HG03060 (cell line): ENCODE measurements around the gene MRFAP1L1.
"Not testable (repeated sequence)": the region's sequence is repeated elsewhere in the genome, so short reads cannot be mapped to it uniquely, and the experiment has no call there.

Source experiments
- ATAC-seq: cut with Tn5 transposase; IDR thresholded peaks from one replicate; pipeline ENCODE4 v1.9.1; 2021; ENCODE audit warnings: low read depth, moderate number of reproducible peaks; ENCODE audit not compliant: unreplicated experiment

MRFAP1L1 gene

DNA sequence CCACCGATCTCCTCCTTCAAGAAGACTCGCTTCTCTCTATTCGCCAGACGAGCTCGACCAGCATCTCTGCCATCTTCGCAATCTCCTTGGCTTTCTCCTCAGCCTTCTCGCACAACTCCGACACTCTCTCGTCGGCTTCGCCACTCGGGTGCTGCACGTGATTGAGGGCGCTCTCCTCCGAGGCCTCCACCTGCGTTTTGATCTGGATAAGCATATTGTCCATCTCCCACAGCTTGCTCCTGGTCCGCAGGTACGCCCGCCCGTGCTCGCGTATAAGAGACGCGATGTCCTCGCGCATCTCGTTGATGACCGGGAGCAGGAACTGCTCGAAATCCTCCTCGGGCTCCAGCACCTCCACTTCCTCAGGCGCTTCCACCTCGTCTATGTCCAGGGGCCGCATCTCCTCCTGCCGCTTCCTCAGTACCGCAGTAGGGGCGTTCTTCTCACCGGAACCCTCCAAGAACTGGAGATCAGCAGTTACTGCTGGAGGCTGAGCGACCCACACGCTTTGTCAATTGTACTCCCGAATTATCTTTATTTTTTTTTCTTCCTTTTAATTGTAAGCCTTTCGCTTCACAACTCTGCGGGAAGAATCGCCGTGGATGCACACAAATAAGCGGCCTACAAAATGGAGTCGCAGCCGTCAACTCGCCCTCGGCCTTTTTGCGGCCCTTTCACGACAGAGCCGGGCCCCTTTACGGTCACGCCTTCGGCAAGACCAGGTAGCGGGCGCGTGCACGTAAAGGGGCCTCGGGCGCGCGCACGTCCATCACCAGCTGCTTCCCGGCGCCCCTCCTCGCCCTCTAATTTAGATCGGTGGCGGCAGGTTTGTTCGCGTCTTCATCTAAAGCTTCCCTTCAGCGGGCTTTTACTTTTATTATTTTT lies at the start of gene MRFAP1L1:
MRFAP1L1 (minus strand) TSS at position 636 of the 885 bp plus-strand sequence; CDS start at position 400, 236 bp downstream.
- no peak for ATAC-seq

- no peak for ATAC-seq
These were observed 49.1 kb upstream of the MRFAP1L1 start for GRCh38 chr4:6758728-6759127.

GRCh38 chr4:6756345-6756744 lies 46.7 kb upstream of the MRFAP1L1 start:
- ATAC-seq: not testable (repeated sequence)

DNA sequence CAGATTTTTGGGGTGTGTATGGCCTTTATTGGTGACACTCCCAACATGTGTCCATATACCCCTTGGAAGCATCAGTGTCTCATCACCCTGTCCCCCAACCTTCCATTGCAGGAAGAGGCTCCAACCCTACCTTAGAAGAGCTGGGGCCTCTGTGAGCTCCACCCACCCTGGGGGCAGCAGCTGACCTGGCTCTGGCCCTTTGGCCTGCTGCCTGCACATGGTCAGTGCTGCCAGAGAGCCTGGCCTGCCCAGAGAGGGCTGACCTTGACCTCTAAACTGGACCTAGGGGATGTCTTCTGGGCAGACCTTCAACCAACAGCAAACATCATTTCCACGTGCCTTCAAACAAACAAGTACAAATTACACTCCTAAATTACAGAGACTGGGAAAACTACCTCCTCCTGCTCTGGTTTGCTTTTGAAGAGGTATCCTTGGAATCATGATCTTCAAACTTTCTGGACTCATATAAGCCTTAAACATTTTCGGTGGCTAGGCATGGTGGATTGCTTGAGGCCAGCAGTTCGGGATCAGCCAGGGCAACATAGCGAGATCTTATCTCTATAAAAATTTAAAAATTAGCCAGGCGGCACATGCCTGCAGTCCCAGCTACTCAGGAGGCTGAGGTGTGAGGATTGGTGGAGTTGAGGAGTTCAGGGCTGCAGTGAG lies 45.6 kb upstream of the MRFAP1L1 start:
- ATAC-seq: no peak

DNA sequence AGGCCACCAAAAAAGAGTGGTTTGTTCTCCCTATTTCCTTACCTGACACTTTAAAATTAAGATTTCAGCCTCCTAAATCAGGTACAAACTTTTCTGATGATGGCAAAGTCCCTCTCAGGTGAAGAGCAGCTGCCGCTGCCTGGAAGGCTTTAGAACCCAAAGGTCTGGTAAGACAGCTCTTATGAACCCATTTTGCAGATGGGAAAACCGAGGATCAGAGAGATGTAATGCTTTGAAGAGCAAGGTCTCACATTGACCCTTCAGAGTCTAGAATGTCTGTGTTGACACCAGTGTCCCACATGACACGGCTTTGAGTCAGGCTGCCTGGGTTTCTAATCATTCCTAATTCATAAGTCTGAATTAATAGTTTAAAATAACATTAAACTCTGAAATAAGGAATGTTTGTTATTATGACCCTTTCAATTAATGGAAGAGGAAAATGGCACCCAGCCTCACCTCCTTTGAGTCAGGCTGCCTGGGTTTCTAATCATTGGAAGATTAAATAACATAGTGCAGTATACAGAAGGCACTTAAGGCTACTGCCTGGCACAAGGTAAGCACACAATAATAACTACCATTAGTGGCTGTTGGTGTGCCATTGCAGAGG lies 44.9 kb upstream of the MRFAP1L1 start:
- ATAC-seq: no peak

GRCh38 chr4:6753891-6754290 lies 44.2 kb upstream of the MRFAP1L1 start:
- no peak for ATAC-seq

- no peak for ATAC-seq
These were observed 43.5 kb upstream of the MRFAP1L1 start for GRCh38 chr4:6753103-6753560.

DNA sequence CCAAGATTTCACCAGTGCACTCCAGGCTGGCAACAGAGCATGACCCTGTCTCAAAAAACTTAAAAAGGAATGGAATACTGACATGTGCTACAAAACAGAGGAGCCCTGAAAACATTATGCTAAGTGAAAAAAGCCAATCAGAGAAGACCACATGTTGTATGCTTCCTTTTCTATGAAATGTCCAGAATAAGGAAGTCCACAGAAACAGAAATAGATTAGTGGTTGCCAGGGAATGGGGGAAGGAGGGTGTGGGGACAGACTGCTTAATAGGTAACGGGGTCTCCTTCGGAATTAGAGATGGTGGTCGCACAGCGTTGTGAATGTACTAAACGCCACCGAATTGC lies 42.8 kb upstream of the MRFAP1L1 start:
- no peak for ATAC-seq

GRCh38 chr4:6751611-6752485 lies 42.2 kb upstream of the MRFAP1L1 start:
- ATAC-seq: no peak

- no peak for ATAC-seq
These were observed 40.9 kb upstream of the MRFAP1L1 start for GRCh38 chr4:6750286-6751221.

GRCh38 chr4:6749340-6750171 lies 39.9 kb upstream of the MRFAP1L1 start:
- no peak for ATAC-seq

DNA sequence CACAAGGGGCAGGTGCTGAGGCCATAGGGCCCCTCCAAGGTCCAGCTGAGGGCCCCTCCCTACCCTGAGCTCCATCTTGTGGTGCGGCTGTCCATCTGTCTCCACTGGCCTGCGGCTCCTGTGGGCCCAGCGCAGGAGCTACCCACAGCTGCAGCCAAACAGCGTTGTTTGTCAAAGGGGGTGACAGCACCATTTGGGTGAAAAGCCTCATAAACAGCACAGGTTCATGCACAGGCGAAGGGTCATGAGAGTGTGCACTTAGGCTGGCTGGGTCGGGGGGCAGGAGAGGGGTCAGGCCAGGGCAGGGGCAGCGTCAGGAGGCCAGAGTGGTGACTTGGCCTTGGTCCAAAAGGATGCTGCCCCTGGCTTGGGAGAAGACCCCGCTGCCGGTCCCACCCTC lies 38.6 kb upstream of the MRFAP1L1 start:
- no peak for ATAC-seq

- no peak for ATAC-seq
These were observed 37.8 kb upstream of the MRFAP1L1 start for GRCh38 chr4:6747294-6748051.

GRCh38 chr4:6746721-6747293 lies 37.1 kb upstream of the MRFAP1L1 start:
- no peak for ATAC-seq

DNA sequence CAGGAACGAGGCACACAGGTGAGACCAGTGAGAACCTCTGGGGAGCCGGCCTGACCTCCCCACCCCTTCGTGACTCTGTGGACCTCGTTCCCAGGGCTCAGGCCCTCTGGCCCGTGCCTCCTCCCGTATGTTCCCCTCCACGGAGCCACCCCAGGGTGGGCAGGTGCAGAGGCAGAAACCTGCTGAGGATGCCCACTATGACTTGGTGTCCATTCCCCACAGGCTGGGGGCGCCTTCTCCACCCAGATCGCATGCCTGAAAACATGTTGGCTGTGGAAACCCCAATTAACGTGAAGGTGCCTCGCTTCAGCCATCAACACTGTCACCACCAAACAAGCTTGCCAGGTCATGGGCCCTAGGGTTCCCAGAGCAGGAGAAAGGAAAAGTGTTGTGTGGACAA lies 33.3 kb upstream of the MRFAP1L1 start:
- no peak for ATAC-seq

- no peak for ATAC-seq
These were observed 32.8 kb upstream of the MRFAP1L1 start for GRCh38 chr4:6742507-6742906.

DNA sequence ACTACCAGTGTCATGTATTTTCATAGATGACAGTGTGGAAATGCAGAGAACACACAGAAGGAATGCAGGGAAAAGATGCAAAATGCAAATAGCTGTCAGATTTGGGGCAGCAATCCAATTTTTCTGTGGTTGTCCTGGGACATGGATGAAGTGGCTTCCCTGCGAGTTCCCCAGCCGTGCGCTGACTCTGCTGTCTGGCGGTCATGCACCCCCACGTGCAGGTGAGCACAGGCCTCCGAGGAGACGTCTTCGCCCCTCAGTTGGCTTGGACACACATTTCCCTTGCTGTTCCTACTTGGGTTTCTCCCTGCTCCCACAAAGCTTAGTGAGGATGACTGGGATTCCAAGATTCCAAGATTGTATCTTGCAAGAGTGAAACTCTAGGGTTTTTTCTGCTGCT lies 30.7 kb upstream of the MRFAP1L1 start:
- no peak for ATAC-seq
